H1 (cell line): ENCODE results near the gene VSIG10. TPM values are rescaled to one million over a fixed set of nuclear protein-coding genes. Genes with fewer than 3 reads are reported as not detected.

Source experiments
- HDAC2 ChIP-seq, 2 experiments: fragments of 300-600 bp in 1 of 2; sonication (generic) in 1 of 2; IDR thresholded peaks; 2 replicates each; pipeline ENCODE4 v1.6.1; 2011 to 2012; ENCODE audit warnings: low read depth in 2 of 2, low read length in 2 of 2, mild to moderate bottlenecking in 2 of 2, moderate library complexity in 2 of 2, borderline replicate concordance in 1 of 2, inconsistent platforms in 1 of 2
- TEAD4 ChIP-seq: IDR thresholded peaks from 2 replicates; pipeline ENCODE4 v1.6.1; 2012; ENCODE audit warnings: low read depth, low read length, inconsistent platforms, mixed read lengths
- polyA plus RNA-seq, 7 experiments: library from polyadenylated mRNA; depleted of rRNA in 3 of 7; stranded (reverse) in 5 of 7; unstranded in 2 of 7; fragments of >200 nt in 5 of 7; fragments of 200-250 nt in 2 of 7; gene quantifications; 1 replicate in 5 of 7; 2 replicates in 1 of 7; 4 replicates in 1 of 7; pipeline versions ENCODE4 v1.2.1 to v1.2.3, GENCODE V29; 2011 to 2013; ENCODE audit warnings: missing spikeins in 2 of 7, mixed read lengths in 2 of 7
- total RNA-seq: library from RNA; stranded (reverse); fragmentation: NEBNext Ultra II Directional; extraction: Animal tissue kit (Norgen Biotek cat#: 25700); gene quantifications from 2 replicates; pipeline ENCODE4 v1.2.1, GENCODE V29; 2021

VSIG10 gene
- total and polyA plus RNA-seq, 2 of the 8 experiments (the other 6 are each of a cell fraction or from before 2014, with no cell fraction given) = 34.4 to 93.6 TPM

- no peak for TF ChIP-seq HDAC2 (IDR thresholded peaks at IDR 0.05; ENCODE audit: borderline replicate concordance in 1 of 2, low read depth in 2 of 2, low read length in 2 of 2)
- peak; percentile 92 for TF ChIP-seq TEAD4
- TF ChIP-seq, all 59 proteins: peak for 3
Observed at GRCh38 chr12:118034429-118035189, 69.2 kb downstream of the VSIG10 start (continued).
